GM18505 (cell line): ENCODE results near the gene VAV2.

Experiments used
- ATAC-seq: cut with Tn5 transposase; IDR thresholded peaks from one replicate; pipeline ENCODE4 v1.9.1; 2021; ENCODE audit not compliant: unreplicated experiment
- POLR2A ChIP-seq: IDR thresholded peaks from 4 replicates; pipeline ENCODE4 v1.6.1; 2011; ENCODE audit warnings: borderline replicate concordance; ENCODE audit not compliant: insufficient read depth, insufficient read length; ENCODE audit errors: extremely low read depth

Gene VAV2

GRCh38 chr9:133731876-133732638 lies 260.1 kb downstream of the VAV2 start:
- no peak for ATAC-seq
- TF ChIP-seq POLR2A, result no peak

- no peak for TF ChIP-seq POLR2A
- ATAC-seq, result no peak
Measured at GRCh38 chr9:133730994-133731715, 261.0 kb downstream of the VAV2 start.

GRCh38 chr9:133729617-133730281 lies 262.4 kb downstream of the VAV2 start:
- ATAC-seq, result no peak
- no peak for TF ChIP-seq POLR2A

- TF ChIP-seq POLR2A, result no peak
- ATAC-seq, result no peak
Measured at GRCh38 chr9:133728856-133729616, 263.1 kb downstream of the VAV2 start.

- ATAC-seq, result no peak
- no peak for TF ChIP-seq POLR2A
Measured at GRCh38 chr9:133727876-133728441, 264.2 kb downstream of the VAV2 start.

GRCh38 chr9:133727277-133727875 lies 264.7 kb downstream of the VAV2 start:
- TF ChIP-seq POLR2A, result no peak
- ATAC-seq, result no peak

- no peak for TF ChIP-seq POLR2A
Measured at GRCh38 chr9:133726401-133727276, 265.5 kb downstream of the VAV2 start.

GRCh38 chr9:133725886-133726285 lies 266.2 kb downstream of the VAV2 start:
- ATAC-seq, result no peak
- TF ChIP-seq POLR2A, result no peak

More at GRCh38 chr9:133726401-133727276, 265.5 kb downstream of the VAV2 start:
- ATAC-seq, result no peak

GRCh38 chr9:133718563-133719315 lies 273.4 kb downstream of the VAV2 start:
- no peak for TF ChIP-seq POLR2A
- ATAC-seq, result no peak

GRCh38 chr9:133717113-133718031 lies 274.8 kb downstream of the VAV2 start:
- TF ChIP-seq POLR2A, result no peak
- ATAC-seq, result no peak
